IMR-90 (cell line): ENCODE results near the gene NDUFS2. TPM values are rescaled to one million over a fixed set of nuclear protein-coding genes. Genes with fewer than 3 reads are reported as not detected.

Experiments
- ATAC-seq: fragments of 200-7000 bp; cut with Tn5 transposase; 2 replicates; pipeline ENCODE4 v1.9.1; 2020; ENCODE audit warnings: low read depth, mild to moderate bottlenecking, moderate library complexity
- BruUV-seq: library from RNA; stranded (reverse); fragments of 400-500 nt; replicated peaks from 2 replicates; lab custom pipeline; 2021; lab: Mats Ljungman, UMichigan
- CTCF ChIA-PET: fragments of 300-600 bp; formaldehyde crosslinking; extraction: SDS; loops from one replicate; lab custom pipeline; 2021; ENCODE audit warnings: antibody characterized with exemption; lab: Yijun Ruan, JAX
- POLR2A ChIA-PET: fragments of 300-600 bp; sonication (Branson Sonifier 250); formaldehyde crosslinking; loops from one replicate; lab custom pipeline; 2022; ENCODE audit warnings: antibody characterized with exemption; ENCODE audit not compliant: unreplicated experiment; lab: Charles Lee
- DNase-seq: peaks from one replicate; pipeline ENCODE4 v3.0.0; 2013
- H2AFZ ChIP-seq: replicated peaks from 2 replicates; pipeline ENCODE3; 2013; ENCODE audit warnings: low read length, mild to moderate bottlenecking; ENCODE audit not compliant: poor library complexity
- H2AK5ac ChIP-seq: 2 replicates; pipeline ENCODE4 v1.6.1; 2013; ENCODE audit warnings: low read depth, low read length, inconsistent platforms
- H2AK9ac ChIP-seq: replicated peaks from 2 replicates; pipeline ENCODE3; 2013; ENCODE audit warnings: mild to moderate bottlenecking, low read depth, low read length, moderate library complexity; ENCODE audit not compliant: poor library complexity
- H2BK120ac ChIP-seq: 2 replicates; pipeline ENCODE4 v1.6.1; 2013; ENCODE audit warnings: low read depth, low read length, inconsistent platforms
- H2BK15ac ChIP-seq: 3 replicates; pipeline ENCODE4 v1.6.1; 2013; ENCODE audit warnings: low read depth, low read length, inconsistent platforms
- H2BK20ac ChIP-seq: 2 replicates; pipeline ENCODE4 v1.6.1; 2013; ENCODE audit warnings: low read depth, mild to moderate bottlenecking, inconsistent platforms, low read length, moderate library complexity
- H2BK5ac ChIP-seq: 2 replicates; pipeline ENCODE4 v1.6.1; 2013; ENCODE audit warnings: mild to moderate bottlenecking, low read depth, low read length, inconsistent platforms; ENCODE audit not compliant: poor library complexity, severe bottlenecking
- H3K14ac ChIP-seq: replicated peaks from 2 replicates; pipeline ENCODE4 v1.6.1; 2013; ENCODE audit warnings: low read depth, low read length, inconsistent platforms
- H3K18ac ChIP-seq: 2 replicates; pipeline ENCODE4 v1.6.1; 2013; ENCODE audit warnings: low read depth, low read length, control low read depth
- H3K23ac ChIP-seq: 2 replicates; pipeline ENCODE4 v1.6.1; 2013; ENCODE audit warnings: low read depth, low read length, inconsistent platforms
- H3K27ac ChIP-seq: 2 replicates; pipeline ENCODE4 v1.5.1; 2013; ENCODE audit warnings: mild to moderate bottlenecking, control low read depth, low read length; ENCODE audit not compliant: insufficient read depth
- H3K27me3 ChIP-seq: 2 replicates; pipeline ENCODE4 v1.6.1; 2013; ENCODE audit warnings: low read length; ENCODE audit not compliant: control insufficient read depth, insufficient read depth
- H3K36me3 ChIP-seq: 2 replicates; pipeline ENCODE4 v1.6.1; 2013; ENCODE audit warnings: low read length, mixed read lengths; ENCODE audit not compliant: control insufficient read depth, insufficient read depth
- H3K4ac ChIP-seq: 2 replicates; pipeline ENCODE4 v1.6.1; 2013; ENCODE audit warnings: low read depth, low read length, inconsistent platforms
- H3K4me1 ChIP-seq: 2 replicates; pipeline ENCODE4 v1.6.1; 2013; ENCODE audit warnings: low read length, mixed read lengths; ENCODE audit not compliant: control insufficient read depth, insufficient read depth
- H3K4me2 ChIP-seq: 2 replicates; pipeline ENCODE4 v1.6.1; 2013; ENCODE audit warnings: low read depth, mild to moderate bottlenecking, control low read depth, low read length, moderate library complexity
- H3K4me3 ChIP-seq: 2 replicates; pipeline ENCODE4 v1.5.1; 2013; ENCODE audit warnings: low read depth, mild to moderate bottlenecking, control low read depth, low read length, moderate library complexity; ENCODE audit not compliant: insufficient read depth
- H3K56ac ChIP-seq: 2 replicates; pipeline ENCODE4 v1.6.1; 2013; ENCODE audit warnings: low read length, inconsistent platforms; ENCODE audit not compliant: insufficient read depth; ENCODE audit errors: extremely low read depth
- H3K79me1 ChIP-seq, 2 experiments: 2 replicates each; pipeline ENCODE4 v1.6.1; 2013; ENCODE audit warnings: low read length in 2 of 2, inconsistent platforms in 1 of 2, low read depth in 1 of 2
- H3K9ac ChIP-seq: 2 replicates; pipeline ENCODE4 v1.6.1; 2013; ENCODE audit warnings: low read depth, low read length, control low read depth
- H3K9me1 ChIP-seq: 2 replicates; pipeline ENCODE4 v1.6.1; 2013; ENCODE audit warnings: low read length, inconsistent platforms; ENCODE audit not compliant: insufficient read depth
- H3K9me3 ChIP-seq: 2 replicates; pipeline ENCODE4 v1.6.1; 2013; ENCODE audit warnings: low read length; ENCODE audit not compliant: control insufficient read depth, insufficient read depth
- H4K20me1 ChIP-seq: 2 replicates; pipeline ENCODE4 v1.6.1; 2013; ENCODE audit warnings: low read length, inconsistent platforms; ENCODE audit not compliant: insufficient read depth
- H4K5ac ChIP-seq: 2 replicates; pipeline ENCODE4 v1.6.1; 2013; ENCODE audit warnings: mild to moderate bottlenecking, low read depth, low read length, control low read depth
- H4K8ac ChIP-seq, 2 experiments: 2 replicates each; pipeline ENCODE4 v1.6.1; 2013; ENCODE audit warnings: low read depth in 2 of 2, low read length in 2 of 2, control low read depth in 1 of 2, inconsistent platforms in 1 of 2
- H4K91ac ChIP-seq: 2 replicates; pipeline ENCODE4 v1.6.1; 2013; ENCODE audit warnings: low read depth, low read length, inconsistent platforms; ENCODE audit not compliant: insufficient read depth
- BHLHE40 ChIP-seq: fragments of 150-350 bp; IDR thresholded peaks from 2 replicates; pipeline ENCODE4 v1.6.1; 2016; ENCODE audit warnings: mild to moderate bottlenecking, low read depth, low read length
- CEBPB ChIP-seq: IDR thresholded peaks from 2 replicates; pipeline ENCODE4 v1.6.1; 2012; ENCODE audit warnings: low read depth, low read length, improper control_type of control experiment
- CHD1 ChIP-seq: IDR thresholded peaks from 2 replicates; pipeline ENCODE4 v1.6.1; 2012; ENCODE audit warnings: low read depth, low read length, improper control_type of control experiment
- MAFK ChIP-seq: IDR thresholded peaks from 2 replicates; pipeline ENCODE4 v1.6.1; 2012; ENCODE audit warnings: low read depth, low read length, improper control_type of control experiment
- MAZ ChIP-seq: IDR thresholded peaks from 2 replicates; pipeline ENCODE4 v1.6.1; 2012; ENCODE audit warnings: low read depth, mild to moderate bottlenecking, low read length, improper control_type of control experiment, moderate library complexity, borderline replicate concordance
- MXI1 ChIP-seq: IDR thresholded peaks from 2 replicates; pipeline ENCODE4 v1.6.1; 2012; ENCODE audit warnings: low read depth, mild to moderate bottlenecking, low read length, moderate library complexity, borderline replicate concordance
- POLR2A ChIP-seq: IDR thresholded peaks from 2 replicates; pipeline ENCODE4 v1.6.1; 2012; ENCODE audit warnings: mild to moderate bottlenecking, low read depth, low read length
- SMC3 ChIP-seq: fragments of 150-350 bp; IDR thresholded peaks from 2 replicates; pipeline ENCODE4 v1.6.1; 2016; ENCODE audit warnings: low read depth, mild to moderate bottlenecking, antibody characterized with exemption, low read length, moderate library complexity
- USF2 ChIP-seq: fragments of 150-350 bp; IDR thresholded peaks from 2 replicates; pipeline ENCODE4 v1.6.1; 2017; ENCODE audit warnings: mild to moderate bottlenecking, antibody characterized with exemption, low read length, low read depth
- WGBS, 2 experiments: methylation state at CpG; one replicate each; pipeline versions ENCODE4 v1.1.5 to v1.1.7; 2013; ENCODE audit warnings: missing lambda C conversion rate in 2 of 2; ENCODE audit not compliant: insufficient read length in 1 of 2; ENCODE audit errors: extremely low coverage in 2 of 2; 5-methylcytosine and 5-hydroxymethylcytosine counted together
- dilution Hi-C: fragments of 300-500 bp; cut with HindIII; formaldehyde crosslinking; loops from one replicate; pipeline ENCODE4 v1.14.3; 2018; ENCODE audit warnings: low sequenced_read_pairs; ENCODE audit not compliant: unreplicated experiment
- in situ Hi-C: fragments of 300-500 bp; cut with MboI; formaldehyde crosslinking; loops from 3 replicates; pipeline ENCODE4 v1.14.3; 2019; ENCODE audit warnings: low sequenced_read_pairs, inconsistent platforms, mixed read lengths
- intact Hi-C: fragments of 100-400 bp; cut with micrococcal nuclease; formaldehyde crosslinking; loops from 2 replicates; pipeline ENCODE4 v1.10.0; 2022
- polyA plus RNA-seq, 3 experiments: library from polyadenylated mRNA; depleted of rRNA; stranded (reverse); fragments of >200 nt; gene quantifications; 2 replicates each; pipeline ENCODE4 v1.2.3, GENCODE V29; 2012; ENCODE audit warnings: low replicate concordance in 1 of 3
- total RNA-seq: library from RNA; depleted of rRNA; stranded (reverse); fragments of >200 nt; gene quantifications from 2 replicates; pipeline ENCODE4 v1.2.3, GENCODE V29; 2012

NDUFS2 gene
- total and polyA plus RNA-seq, 2 of the 4 experiments (the other 2 are of a cell fraction) = 85.5 to 101 TPM

- Histone ChIP-seq H2BK20ac (no peak overlapping the region), H4K8ac (no peak overlapping the region), H3K23ac (no peak overlapping the region), H3K9me3 (no peaks in the 10 kb centered on the region), H2BK5ac (no peak overlapping the region), H4K20me1 (peaks cover 13% of the 10 kb centered on the region; the same call in 1 of the 2 replicates), H3K4ac (no peak overlapping the region), H3K36me3 (peaks cover 46% of the 10 kb centered on the region), H3K14ac (no peak overlapping the region), H3K27ac (peak overlapping the region; percentile 69; the same call in 1 of the 2 replicates), H3K4me2 (peak overlapping the region; percentile 49), H2BK120ac (no peak overlapping the region), H2BK15ac (no peak overlapping the region), H2AK9ac (no peak overlapping the region), H3K9me1 (peaks cover 11% of the 10 kb centered on the region), H3K79me1 (peaks cover 14 to 41% of the 10 kb centered on the region in 2 experiments), H2AFZ (no peak overlapping the region), H3K4me3 (no peak overlapping the region), H4K5ac (no peak overlapping the region), H3K18ac (no peak overlapping the region), H3K56ac (no peak overlapping the region), H3K4me1 (peaks cover 13% of the 10 kb centered on the region), H3K27me3 (no peaks in the 10 kb centered on the region), H2AK5ac (0 out of 2 replicates have a peak overlapping the region, but pooled peaks have one; percentile 35), H4K91ac (no peak overlapping the region), H3K9ac (no peak overlapping the region)
- dilution Hi-C loops (no loop called here), intact Hi-C loops (no loop called here), in situ Hi-C loops (no loop called here)
- ATAC-seq = no peak
- BruUV-seq = no TSS peak
- POLR2A ChIA-PET = no interaction called here
- TF ChIP-seq CEBPB (no peak), CHD1 (no peak), SMC3 (no peak), USF2 (no peak), MXI1 (no peak), POLR2A (no peak), BHLHE40 (no peak), MAZ (no peak), MAFK (no peak)
- no CpG with 5 or more reads among the region's 1 CpG for WGBS, 2 experiments
- CTCF ChIA-PET = no interaction called here
- no peak for DNase-seq
Measured at GRCh38 chr1:161172349-161172748, 29.8 kb upstream of the NDUFS2 start.
